ENCODE results near the gene TPTE2.
"Not testable (repeated sequence)": the region's sequence is repeated elsewhere in the genome, so short reads cannot be mapped to it uniquely, and the experiment has no call there.

TPTE2 gene

DNA sequence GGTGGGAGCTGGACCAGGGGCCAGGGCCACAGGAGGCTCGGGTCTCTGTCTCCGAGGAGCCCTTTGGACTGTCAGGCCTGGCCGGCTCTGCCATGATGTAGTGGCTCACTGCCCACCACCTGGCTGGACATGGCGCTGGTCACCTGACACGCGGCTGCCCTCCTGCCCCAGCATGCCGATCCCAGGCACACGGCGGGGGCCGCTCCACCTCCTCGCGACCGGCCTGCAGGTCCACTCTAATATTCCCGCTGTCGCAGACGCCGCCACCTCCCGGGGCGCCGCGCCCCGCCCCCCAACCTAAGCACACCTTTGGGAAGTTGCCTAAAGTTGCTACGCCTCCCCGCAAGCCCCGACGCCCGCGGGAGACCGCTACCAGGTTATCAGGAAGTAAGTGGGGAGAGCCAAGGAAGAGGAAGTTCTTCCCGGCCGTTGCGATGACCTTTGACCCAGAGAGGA, at the start of gene TPTE2:
Gene TPTE2, minus strand, starts transcription at position 406 of the 456 bp plus-strand sequence. CDS start 58,298 bp downstream, outside the sequence.
- H3K36me3 Mint-ChIP-seq; H3K27me3 Mint-ChIP-seq; H3K9me3 Mint-ChIP-seq; DNase-seq; ATAC-seq (replicated peaks); H3K4me3 Mint-ChIP-seq; H3K4me1 Mint-ChIP-seq; H3K27ac Mint-ChIP-seq: not testable (repeated sequence)

DNA sequence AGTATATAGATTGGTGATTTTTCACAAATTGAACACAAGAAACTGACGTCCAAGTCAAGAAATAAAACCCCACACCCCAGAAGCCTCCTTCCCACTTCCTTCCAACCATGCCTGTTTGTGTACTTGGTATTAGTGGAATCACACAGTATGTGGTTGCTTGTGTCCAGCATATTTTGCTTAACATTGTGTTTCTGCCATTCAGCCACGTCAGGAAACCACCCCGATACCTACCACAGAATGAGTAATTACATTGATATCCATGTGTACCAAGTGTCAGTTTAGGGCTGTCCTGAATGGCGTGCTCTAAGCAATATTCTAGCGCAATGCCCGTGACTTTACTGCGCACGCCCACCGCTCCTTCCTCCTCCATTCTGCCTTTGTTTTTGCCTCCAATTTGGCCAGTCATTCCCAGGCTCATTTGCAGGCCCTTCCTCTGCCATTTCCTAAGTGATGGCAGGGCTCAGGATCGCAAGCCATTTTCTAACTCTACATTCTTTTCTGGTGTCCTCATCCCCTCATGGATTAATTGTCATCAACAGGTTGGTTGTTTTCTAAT, 46.3 kb upstream of the TPTE2 start:
- Mint-ChIP-seq H3K27me3 (peaks cover 33 to 35% of the 10 kb centered on the region in 2 donors), H3K9me3 (peaks cover 17 to 20% of the 10 kb centered on the region in 2 donors), H3K4me3 (no peak overlapping the region), H3K27ac (no peak overlapping the region), H3K4me1 (no peaks in the 10 kb centered on the region), H3K36me3 (peaks cover 8 to 16% of the 10 kb centered on the region in 2 donors)
- no peak for ATAC-seq (replicated peaks)
- no peak for DNase-seq

DNA sequence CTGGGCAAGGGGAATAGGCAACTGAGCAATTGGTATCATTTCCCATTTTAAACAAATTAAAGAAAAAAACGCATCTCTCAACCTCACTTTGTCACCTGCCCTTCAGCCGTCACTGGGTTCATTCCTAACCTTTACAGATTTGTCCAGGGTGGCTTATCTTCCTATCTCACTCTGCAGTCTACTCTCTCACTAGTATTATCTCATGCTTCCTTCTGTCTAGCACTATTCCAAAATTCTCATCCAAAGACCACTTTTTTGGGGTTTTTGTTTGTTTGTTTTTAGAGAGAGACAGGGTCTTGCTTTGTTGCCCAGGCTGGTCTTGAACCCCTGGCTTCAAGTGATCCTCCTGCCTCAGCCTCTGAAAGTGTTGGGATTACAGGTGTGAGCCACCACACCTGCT, 45.4 kb upstream of the TPTE2 start:
- DNase-seq = no peak
- peaks cover 33 to 36% of the 10 kb centered on the region in 2 donors for H3K27me3 Mint-ChIP-seq
- no peaks in the 10 kb centered on the region for H3K4me1 Mint-ChIP-seq
- no peak overlapping the region for H3K27ac Mint-ChIP-seq
- H3K36me3 Mint-ChIP-seq = peaks cover 8 to 16% of the 10 kb centered on the region in 2 donors
- ATAC-seq (replicated peaks) = no peak
- H3K9me3 Mint-ChIP-seq = peaks cover 17 to 20% of the 10 kb centered on the region in 2 donors
- H3K4me3 Mint-ChIP-seq = no peak overlapping the region

DNA sequence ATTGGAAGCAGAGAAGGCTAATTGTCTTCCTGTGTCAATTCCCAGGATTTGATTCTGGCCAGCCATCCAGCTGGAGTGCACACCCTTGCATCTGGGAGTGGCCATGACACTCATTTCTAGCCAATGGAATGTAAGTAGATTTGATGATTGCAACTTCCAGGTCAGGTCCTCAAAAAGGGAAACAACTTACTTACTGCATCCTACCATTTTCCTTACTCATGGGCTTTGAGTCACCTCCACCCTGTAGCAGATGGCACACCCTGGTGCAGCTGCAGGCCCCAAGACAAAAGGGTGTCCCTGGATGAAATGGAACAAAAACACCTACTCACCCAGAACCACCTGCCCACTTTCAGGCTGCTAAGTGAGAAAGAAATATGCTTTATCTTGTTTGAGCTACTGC, 44.8 kb upstream of the TPTE2 start:
- H3K36me3 Mint-ChIP-seq = peaks cover 8 to 16% of the 10 kb centered on the region in 2 donors
- H3K4me3 Mint-ChIP-seq = no peak overlapping the region
- H3K4me1 Mint-ChIP-seq = no peaks in the 10 kb centered on the region
- no peak overlapping the region for H3K27ac Mint-ChIP-seq
- no peak for DNase-seq
- peaks cover 34 to 36% of the 10 kb centered on the region in 2 donors for H3K27me3 Mint-ChIP-seq
- no peak for ATAC-seq (replicated peaks)
- H3K9me3 Mint-ChIP-seq = peaks cover 17 to 20% of the 10 kb centered on the region in 2 donors

DNA sequence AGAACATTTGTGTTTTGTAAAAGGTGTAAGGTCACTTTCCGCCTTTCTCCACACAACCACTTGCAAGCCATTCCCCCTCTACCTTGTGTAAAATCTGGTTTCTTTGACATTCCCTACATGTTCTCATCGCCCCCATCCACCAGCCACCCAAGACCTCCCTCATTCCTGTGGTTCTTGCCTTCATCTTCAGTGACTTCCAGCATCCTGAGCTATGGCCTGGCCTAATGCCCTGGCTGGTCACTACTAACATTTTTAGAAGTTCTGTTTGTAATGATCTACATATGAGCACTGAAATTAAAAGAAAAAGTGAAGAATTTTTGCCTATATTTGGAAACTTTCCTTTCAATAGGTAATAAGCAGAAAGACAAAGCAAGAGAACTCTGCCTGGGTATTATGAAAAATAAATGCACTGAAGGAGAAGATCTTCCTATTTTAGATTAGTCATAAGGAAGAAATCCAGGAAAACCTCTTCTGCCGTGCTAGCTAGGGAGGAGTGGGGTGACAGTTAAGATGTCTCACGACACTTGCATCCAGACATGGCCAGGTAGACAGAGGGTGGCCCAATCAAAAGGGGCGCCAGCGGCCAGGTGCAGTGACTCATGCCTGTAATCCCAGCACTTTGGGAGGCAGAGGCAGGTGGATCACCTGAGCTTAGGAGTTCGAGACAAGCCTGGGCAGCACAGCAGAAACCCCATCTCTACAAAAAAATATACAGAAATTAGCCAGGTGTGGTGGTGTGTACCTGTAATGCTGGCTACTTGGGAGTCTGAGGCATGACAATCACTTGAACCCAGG, 44.0 kb upstream of the TPTE2 start:
- Mint-ChIP-seq H3K27me3 (peaks cover 36 to 42% of the 10 kb centered on the region in 2 donors), H3K36me3 (peaks cover 8 to 16% of the 10 kb centered on the region in 2 donors), H3K4me1 (no peaks in the 10 kb centered on the region), H3K9me3 (peaks cover 17 to 20% of the 10 kb centered on the region in 2 donors), H3K4me3 (no peak overlapping the region), H3K27ac (no peak overlapping the region)
- ATAC-seq (replicated peaks) (no peak), DNase-seq (no peak)

DNA sequence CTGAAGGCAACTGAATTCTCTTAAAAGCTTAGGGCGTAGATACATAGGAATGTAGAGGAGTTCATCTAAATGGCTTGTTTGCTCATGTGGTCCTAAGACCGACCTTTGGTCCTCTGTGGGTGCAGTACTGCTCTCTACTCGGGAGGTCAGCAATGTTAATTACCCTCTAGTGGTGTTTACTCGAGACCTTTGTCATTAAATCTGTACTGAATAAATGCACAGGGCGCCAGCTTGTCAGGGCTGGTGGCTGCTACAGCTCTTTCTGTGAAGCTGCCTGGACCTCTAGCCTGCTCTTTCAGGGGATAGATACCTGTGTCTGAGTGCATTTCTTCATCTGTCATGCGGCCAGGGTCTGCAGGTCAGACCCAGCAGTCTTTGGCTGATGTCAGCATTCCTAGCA, 43.0 kb upstream of the TPTE2 start:
- Mint-ChIP-seq H3K27ac (no peak overlapping the region), H3K4me3 (no peak overlapping the region), H3K4me1 (no peaks in the 10 kb centered on the region), H3K27me3 (peaks cover 45 to 51% of the 10 kb centered on the region in 2 donors), H3K36me3 (peaks cover 8 to 16% of the 10 kb centered on the region in 2 donors), H3K9me3 (peaks cover 17 to 20% of the 10 kb centered on the region in 2 donors)
- DNase-seq = no peak
- no peak for ATAC-seq (replicated peaks)

DNA sequence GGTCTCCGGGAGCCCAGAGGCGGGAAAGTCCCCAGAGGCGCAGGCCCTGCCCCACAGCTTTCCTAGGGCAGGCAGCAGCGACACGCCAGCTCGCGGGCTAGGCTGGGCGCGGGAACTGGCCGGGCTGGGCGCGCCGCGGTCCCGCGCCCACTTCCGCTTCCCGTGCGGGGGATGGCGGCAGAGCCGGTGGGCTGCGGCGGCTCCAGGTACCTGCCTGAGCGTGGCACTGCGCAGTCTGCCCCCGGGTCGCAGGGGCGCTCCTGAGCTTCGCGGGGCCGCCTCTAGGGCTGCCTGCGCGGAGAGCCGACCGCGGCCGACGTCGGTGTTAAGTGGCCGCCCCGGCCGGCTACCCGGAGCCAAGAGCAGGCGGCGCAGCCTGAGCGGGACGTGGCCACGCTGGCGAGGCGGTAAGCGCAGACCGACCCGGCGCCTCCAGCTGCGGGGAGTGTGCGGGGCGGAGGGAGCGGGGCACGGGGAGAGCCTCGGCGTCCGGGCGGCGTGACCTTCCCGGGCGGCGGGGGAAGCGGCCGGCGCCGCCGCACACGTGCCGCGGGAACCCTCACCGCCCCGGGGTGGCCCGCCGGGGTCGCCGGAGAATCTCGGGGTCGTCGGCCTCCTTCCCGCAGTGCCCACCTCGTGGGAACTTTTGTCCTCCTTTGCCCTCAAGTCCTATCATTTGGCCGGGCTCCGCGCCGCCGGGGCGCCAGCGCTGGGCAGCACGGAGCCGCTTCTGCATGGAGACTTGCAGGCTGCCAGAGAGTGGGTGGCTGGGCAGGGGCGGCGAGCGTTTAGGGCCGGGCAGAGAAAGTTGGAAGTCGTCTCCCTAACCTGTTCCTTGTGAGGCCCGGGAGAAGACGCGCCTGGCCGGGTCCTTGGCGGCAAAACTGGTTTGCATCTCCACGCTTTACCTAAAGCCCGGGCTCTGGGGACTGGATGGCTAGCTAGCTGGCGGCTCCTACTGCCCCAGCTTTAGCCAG, 40.7 kb upstream of the TPTE2 start:
- H3K4me3 Mint-ChIP-seq = peak overlapping the region; percentile 56 to 73
- peaks cover 15 to 16% of the 10 kb centered on the region in 2 donors for H3K9me3 Mint-ChIP-seq
- no peak overlapping the region for H3K27ac Mint-ChIP-seq
- H3K27me3 Mint-ChIP-seq = peaks cover 51 to 64% of the 10 kb centered on the region in 2 donors
- ATAC-seq (replicated peaks) (peak; percentile 88 to 91), DNase-seq (peak; percentile 29)
- peaks cover 8 to 12% of the 10 kb centered on the region in 2 donors for H3K36me3 Mint-ChIP-seq
- peaks cover 0 to 3% of the 10 kb centered on the region in 2 donors for H3K4me1 Mint-ChIP-seq

DNA sequence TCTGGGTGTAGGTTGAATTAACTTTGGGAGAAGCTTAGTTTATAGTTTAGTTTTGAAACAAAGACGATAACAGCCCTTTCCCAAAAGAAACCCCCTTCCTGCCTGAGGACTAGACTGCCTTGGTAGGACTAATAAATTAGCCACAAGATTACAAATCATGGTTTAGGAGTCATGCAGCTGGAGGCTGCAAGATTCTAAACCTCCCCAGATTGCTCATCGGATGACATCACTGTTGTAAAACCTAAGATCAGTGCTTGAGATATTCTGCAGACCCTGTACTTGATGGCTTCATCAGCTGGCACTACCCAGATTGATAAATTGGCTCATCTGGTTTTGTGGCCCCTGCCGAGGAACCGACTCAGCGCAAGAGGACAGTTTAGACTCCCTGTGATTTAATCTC, 36.2 kb upstream of the TPTE2 start:
- peaks cover 40 to 59% of the 10 kb centered on the region in 2 donors for H3K27me3 Mint-ChIP-seq
- H3K27ac Mint-ChIP-seq = no peak overlapping the region
- DNase-seq = no peak
- ATAC-seq (replicated peaks) = no peak
- peaks cover 2 to 11% of the 10 kb centered on the region in 2 donors for H3K4me1 Mint-ChIP-seq
- H3K36me3 Mint-ChIP-seq = no peaks in the 10 kb centered on the region
- H3K9me3 Mint-ChIP-seq = no peaks in the 10 kb centered on the region
- H3K4me3 Mint-ChIP-seq = no peak overlapping the region

DNA sequence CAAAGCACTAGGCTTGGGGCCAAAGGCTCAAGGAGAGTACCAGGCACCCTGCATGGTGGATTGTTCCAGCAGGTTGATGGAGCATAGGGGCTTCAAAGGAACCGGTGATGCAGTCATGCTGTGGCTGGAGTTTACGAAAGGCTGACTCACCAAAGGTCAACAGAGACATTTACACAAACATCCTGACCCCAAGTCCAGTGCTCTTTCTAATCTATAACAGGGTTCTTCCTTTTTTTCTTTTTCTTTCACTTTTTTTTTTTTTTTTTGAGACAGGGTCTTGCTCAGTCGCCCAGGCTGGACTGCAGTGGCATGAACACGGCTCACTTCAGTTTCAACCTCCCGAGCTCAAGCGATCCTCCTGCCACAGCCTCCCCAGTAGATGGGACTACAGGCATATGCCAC, 35.6 kb upstream of the TPTE2 start:
- peaks cover 3 to 12% of the 10 kb centered on the region in 2 donors for H3K4me1 Mint-ChIP-seq
- H3K36me3 Mint-ChIP-seq = no peaks in the 10 kb centered on the region
- H3K9me3 Mint-ChIP-seq = no peaks in the 10 kb centered on the region
- no peak overlapping the region for H3K27ac Mint-ChIP-seq
- peaks cover 40 to 59% of the 10 kb centered on the region in 2 donors for H3K27me3 Mint-ChIP-seq
- peak; percentile 48 to 57 for ATAC-seq (replicated peaks)
- DNase-seq = no peak
- peak overlapping the region in 1 of 2 donors; percentile 51 for H3K4me3 Mint-ChIP-seq

DNA sequence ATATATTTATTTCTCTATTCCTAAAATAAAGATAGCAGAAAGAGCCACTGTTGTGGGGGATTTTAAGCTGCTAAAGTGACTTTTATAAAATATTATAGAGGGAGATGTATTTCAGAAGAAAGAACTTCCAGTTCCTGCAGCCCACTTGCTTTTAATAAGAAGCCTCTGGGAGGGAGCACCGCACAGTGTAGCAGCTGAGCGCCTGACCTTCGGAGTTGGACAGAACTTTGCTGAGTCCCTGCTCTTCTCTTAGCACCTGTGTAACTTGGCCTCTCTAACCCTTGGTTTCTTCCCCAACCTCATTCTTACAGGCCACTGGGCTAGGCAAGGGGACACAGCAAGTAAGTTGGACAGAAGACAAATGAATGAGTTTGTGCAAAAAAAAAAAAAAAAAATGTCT, 34.8 kb upstream of the TPTE2 start:
- H3K4me1 Mint-ChIP-seq = peaks cover 5 to 17% of the 10 kb centered on the region in 2 donors
- ATAC-seq (replicated peaks) (no peak), DNase-seq (no peak)
- H3K9me3 Mint-ChIP-seq = no peaks in the 10 kb centered on the region
- H3K27ac Mint-ChIP-seq = no peak overlapping the region
- H3K4me3 Mint-ChIP-seq = no peak overlapping the region
- no peaks in the 10 kb centered on the region for H3K36me3 Mint-ChIP-seq
- H3K27me3 Mint-ChIP-seq = peaks cover 47 to 60% of the 10 kb centered on the region in 2 donors

DNA sequence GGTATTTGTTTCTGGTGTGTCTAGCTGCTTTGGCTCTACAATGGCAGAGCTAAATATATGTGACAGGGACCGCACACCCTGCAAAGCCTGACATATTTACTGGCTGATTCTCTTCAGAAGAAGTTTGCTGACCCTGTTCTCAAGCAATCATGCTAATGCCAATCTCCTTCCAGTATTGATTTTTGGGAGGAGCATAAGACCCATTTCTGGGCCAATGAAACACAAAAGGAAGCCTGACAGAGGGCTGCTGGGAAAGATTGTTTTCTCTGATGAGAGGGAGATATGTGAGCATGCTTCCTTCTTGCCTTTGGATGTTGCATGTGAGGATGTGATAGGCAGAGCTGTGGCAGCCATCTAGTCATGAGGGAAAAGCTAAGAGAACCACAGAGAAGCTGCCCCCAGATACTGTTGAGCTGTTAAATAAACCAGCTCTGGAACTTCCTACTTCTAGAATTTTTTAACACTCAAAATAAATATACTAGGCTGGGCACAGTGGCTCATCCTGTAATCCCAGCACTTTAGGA, 31.4 kb upstream of the TPTE2 start:
- Mint-ChIP-seq H3K27me3 (peaks cover 28 to 40% of the 10 kb centered on the region in 2 donors), H3K9me3 (peaks cover 3 to 4% of the 10 kb centered on the region in 2 donors), H3K4me3 (no peak overlapping the region), H3K36me3 (peaks cover 0 to 6% of the 10 kb centered on the region in 2 donors), H3K27ac (no peak overlapping the region), H3K4me1 (peaks cover 10 to 21% of the 10 kb centered on the region in 2 donors)
- no peak for ATAC-seq (replicated peaks)
- DNase-seq = no peak

DNA sequence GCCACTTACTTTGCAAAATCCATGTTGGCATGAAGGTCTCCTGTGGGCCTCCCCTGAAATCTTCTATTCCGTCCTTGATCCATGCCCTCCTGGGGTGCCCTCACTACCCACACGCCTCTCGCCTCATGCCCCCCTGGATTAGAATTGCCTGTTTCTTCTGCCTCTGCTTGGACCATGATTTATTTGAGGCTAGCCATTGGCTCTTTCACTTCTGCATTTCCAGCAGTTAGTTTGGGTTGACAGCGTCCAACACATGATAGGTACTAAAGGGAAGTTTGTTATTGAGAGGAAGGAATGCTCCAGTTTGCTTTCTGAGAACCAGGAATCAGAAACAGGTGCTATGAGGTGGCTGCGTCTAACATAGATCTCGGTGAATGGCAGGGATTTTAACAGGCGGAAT, 30.5 kb upstream of the TPTE2 start:
- Mint-ChIP-seq H3K4me1 (peaks cover 13 to 26% of the 10 kb centered on the region in 2 donors), H3K27me3 (peaks cover 25 to 33% of the 10 kb centered on the region in 2 donors), H3K9me3 (peaks cover 3 to 8% of the 10 kb centered on the region in 2 donors), H3K36me3 (peaks cover 2 to 14% of the 10 kb centered on the region in 2 donors), H3K4me3 (no peak overlapping the region), H3K27ac (no peak overlapping the region)
- ATAC-seq (replicated peaks) (no peak), DNase-seq (no peak)

DNA sequence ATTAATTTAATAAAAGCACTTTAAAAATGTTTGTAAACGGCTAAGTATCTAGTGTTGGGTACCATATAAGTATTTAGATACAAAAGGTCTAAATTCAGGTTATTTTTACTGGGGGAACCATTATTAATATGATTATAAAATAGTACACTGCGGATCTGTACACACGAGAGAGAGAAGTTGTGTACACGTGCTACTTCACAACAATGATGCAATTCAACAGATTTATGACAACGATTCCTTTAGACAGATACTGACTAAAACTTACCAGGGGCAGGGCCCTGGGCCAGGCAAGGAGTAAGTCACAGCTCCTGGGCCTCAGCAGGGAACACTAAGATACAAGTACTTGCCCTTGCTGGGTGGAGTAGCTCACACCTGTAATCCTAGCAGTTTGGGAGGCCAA, 29.1 kb upstream of the TPTE2 start:
- Mint-ChIP-seq H3K4me3 (no peak overlapping the region), H3K9me3 (peaks cover 6 to 10% of the 10 kb centered on the region in 2 donors), H3K4me1 (peaks cover 16 to 30% of the 10 kb centered on the region in 2 donors), H3K27ac (no peak overlapping the region), H3K36me3 (peaks cover 5 to 21% of the 10 kb centered on the region in 2 donors), H3K27me3 (peaks cover 16 to 19% of the 10 kb centered on the region in 2 donors)
- no peak for DNase-seq
- no peak for ATAC-seq (replicated peaks)

All from stimulated activated naive B cell treated with anti-CD40 and anti-IgM and Interleukin-4, amounts not matched to agents 10 μg/mL and 1 μg/mL and 100 μg/mL, for 72 hours (primary cell).